H1 (cell line): ENCODE data around the gene AAK1. TPM values are rescaled to one million over a fixed set of nuclear protein-coding genes. Genes with fewer than 3 reads are reported as not detected.

Experiments
- CTCF ChIA-PET: fragments of 300-600 bp; sonication (Branson Sonifier 250); formaldehyde crosslinking; loops from one replicate; lab custom pipeline; 2021; ENCODE audit not compliant: partially characterized antibody; lab: Charles Lee
- POLR2A ChIA-PET: fragments of 300-600 bp; sonication (Branson Sonifier 250); formaldehyde crosslinking; loops from one replicate; lab custom pipeline; 2021; ENCODE audit warnings: inconsistent platforms; ENCODE audit not compliant: partially characterized antibody; lab: Charles Lee
- DNase-seq, 2 experiments: peaks; one replicate each; pipeline versions ENCODE4 v3.0.0 to v3.0.0-alpha.2; 2010 to 2022; ENCODE audit warnings: low spot score in 2 of 2, low read depth in 1 of 2, mixed read lengths in 1 of 2
- FAIRE-seq: peaks from 2 replicates; lab custom pipeline; 2011; peaks lifted over from hg19 to GRCh38; lab: Jason Lieb, UNC
- H2AFZ ChIP-seq: 2 replicates; pipeline ENCODE4 v1.8.1; 2012; ENCODE audit warnings: low read length, inconsistent platforms
- H2AK5ac ChIP-seq: 2 replicates; pipeline ENCODE4 v1.6.1; 2013; ENCODE audit warnings: low read depth, low read length
- H2BK120ac ChIP-seq: replicated peaks from 2 replicates; pipeline ENCODE3; 2013; ENCODE audit warnings: low read depth, low read length, inconsistent platforms
- H2BK12ac ChIP-seq: 2 replicates; pipeline ENCODE4 v1.6.1; 2013; ENCODE audit warnings: low read depth, low read length
- H2BK15ac ChIP-seq: 2 replicates; pipeline ENCODE4 v1.6.1; 2013; ENCODE audit warnings: low read length
- H2BK20ac ChIP-seq: 2 replicates; pipeline ENCODE4 v1.6.1; 2013; ENCODE audit warnings: low read length
- H2BK5ac ChIP-seq: 2 replicates; pipeline ENCODE4 v1.6.1; 2013; ENCODE audit warnings: low read depth, low read length
- H3K14ac ChIP-seq: 2 replicates; pipeline ENCODE4 v1.6.1; 2013; ENCODE audit warnings: inconsistent platforms; ENCODE audit not compliant: insufficient read length
- H3K18ac ChIP-seq: 2 replicates; pipeline ENCODE4 v1.6.1; 2013; ENCODE audit warnings: low read length; ENCODE audit errors: extremely low read depth
- H3K23ac ChIP-seq: 2 replicates; pipeline ENCODE4 v1.6.1; 2013; ENCODE audit warnings: inconsistent platforms; ENCODE audit not compliant: insufficient read length
- H3K23me2 ChIP-seq: 2 replicates; pipeline ENCODE4 v1.6.1; 2013; ENCODE audit warnings: low read depth, low read length
- H3K27ac ChIP-seq: 2 replicates; pipeline ENCODE4 v1.6.1; 2011; ENCODE audit warnings: low read depth, low read length, inconsistent platforms
- H3K27me3 ChIP-seq, 4 experiments: replicated peaks in 1 of 4; 1 replicate in 1 of 4; 2 replicates in 3 of 4; pipeline versions ENCODE4 v1.6.1 to v1.8.1; 2011 to 2013; ENCODE audit warnings: low read length in 3 of 4, mild to moderate bottlenecking in 3 of 4, inconsistent platforms in 2 of 4, mixed read lengths in 2 of 4, moderate library complexity in 1 of 4; ENCODE audit not compliant: control insufficient read depth in 3 of 4, insufficient read depth in 3 of 4; ENCODE audit errors: extremely low read depth in 1 of 4
- H3K36me3 ChIP-seq, 4 experiments: 2 replicates each; pipeline versions ENCODE4 v1.6.1 to v1.8.1; 2011 to 2013; ENCODE audit warnings: mild to moderate bottlenecking in 4 of 4, low read length in 3 of 4, moderate library complexity in 2 of 4, control low read depth in 1 of 4, inconsistent platforms in 1 of 4; ENCODE audit not compliant: insufficient read depth in 4 of 4, control insufficient read depth in 2 of 4
- H3K4ac ChIP-seq: replicated peaks from 2 replicates; pipeline ENCODE3; 2013; ENCODE audit warnings: low read length, low read depth, mixed read lengths, inconsistent platforms; ENCODE audit not compliant: insufficient read length
- H3K4me1 ChIP-seq, 4 experiments: replicated peaks in 1 of 4; 1 replicate in 1 of 4; 2 replicates in 3 of 4; pipeline versions ENCODE4 v1.6.1 to v1.8.1; 2011 to 2013; ENCODE audit warnings: low read length in 3 of 4, inconsistent platforms in 2 of 4, mixed read lengths in 1 of 4; ENCODE audit not compliant: insufficient read depth in 4 of 4, control insufficient read depth in 3 of 4
- H3K4me2 ChIP-seq, 2 experiments: 2 replicates each; pipeline versions ENCODE4 v1.6.1 to v1.8.1; 2011 to 2013; ENCODE audit warnings: low read depth in 2 of 2, low read length in 2 of 2, control low read depth in 1 of 2, inconsistent platforms in 1 of 2, mild to moderate bottlenecking in 1 of 2; ENCODE audit not compliant: insufficient read depth in 1 of 2
- H3K4me3 ChIP-seq, 4 experiments: fragments of 200-600, 300-600 bp in 1 of 4; sonication (generic), shearing (Covaris generic), sonication (Bioruptor Twin) in 1 of 4; 2 replicates each; pipeline versions ENCODE4 v1.5.1 to v1.8.1; 2011 to 2016; ENCODE audit warnings: low read length in 4 of 4, low read depth in 3 of 4, control low read depth in 2 of 4, inconsistent platforms in 2 of 4, mild to moderate bottlenecking in 2 of 4, mixed read lengths in 1 of 4, moderate library complexity in 1 of 4; ENCODE audit not compliant: insufficient read depth in 2 of 4; ENCODE audit errors: extremely low read depth in 1 of 4
- H3K56ac ChIP-seq: replicated peaks from 2 replicates; pipeline ENCODE3; 2013; ENCODE audit warnings: low read depth, mild to moderate bottlenecking, mixed read lengths, low read length, inconsistent platforms; ENCODE audit not compliant: insufficient read length
- H3K79me1 ChIP-seq: 2 replicates; pipeline ENCODE4 v1.6.1; 2013; ENCODE audit warnings: low read depth, low read length, control low read depth
- H3K79me2 ChIP-seq, 2 experiments: 2 replicates each; pipeline versions ENCODE4 v1.6.1 to v1.8.1; 2012 to 2013; ENCODE audit warnings: low read length in 2 of 2, mild to moderate bottlenecking in 2 of 2, inconsistent platforms in 1 of 2; ENCODE audit not compliant: insufficient read depth in 2 of 2, control insufficient read depth in 1 of 2
- H3K9ac ChIP-seq, 4 experiments: replicated peaks in 1 of 4; 1 replicate in 1 of 4; 2 replicates in 3 of 4; pipeline versions ENCODE4 v1.6.1 to v1.8.1; 2011 to 2013; ENCODE audit warnings: low read depth in 3 of 4, low read length in 3 of 4, control low read depth in 2 of 4, mild to moderate bottlenecking in 2 of 4, moderate library complexity in 2 of 4, inconsistent platforms in 1 of 4; ENCODE audit errors: extremely low read depth in 1 of 4
- H3K9me3 ChIP-seq, 2 experiments: 2 replicates each; pipeline versions ENCODE4 v1.6.1 to v1.8.1; 2012 to 2013; ENCODE audit warnings: mild to moderate bottlenecking in 2 of 2, moderate library complexity in 2 of 2, control low read depth in 1 of 2, inconsistent platforms in 1 of 2, low read depth in 1 of 2, low read length in 1 of 2, mixed read lengths in 1 of 2; ENCODE audit not compliant: insufficient read depth in 2 of 2
- H4K20me1 ChIP-seq, 2 experiments: replicated peaks in 1 of 2; 2 replicates each; pipeline versions ENCODE3 to v1.8.1; 2011 to 2013; ENCODE audit warnings: inconsistent platforms in 2 of 2, low read length in 2 of 2, mild to moderate bottlenecking in 1 of 2; ENCODE audit not compliant: insufficient read depth in 2 of 2, control insufficient read depth in 1 of 2
- H4K5ac ChIP-seq: 2 replicates; pipeline ENCODE4 v1.6.1; 2013; ENCODE audit warnings: low read length, low read depth, mixed read lengths, inconsistent platforms; ENCODE audit not compliant: insufficient read length
- H4K8ac ChIP-seq: 2 replicates; pipeline ENCODE4 v1.8.0; 2013; ENCODE audit warnings: mild to moderate bottlenecking, moderate library complexity, low read length, inconsistent platforms; ENCODE audit not compliant: insufficient read depth; ENCODE audit errors: extremely low read depth
- H4K91ac ChIP-seq: replicated peaks from 2 replicates; pipeline ENCODE3; 2013; ENCODE audit warnings: low read length, mixed read lengths, inconsistent platforms; ENCODE audit not compliant: insufficient read length
- BACH1 ChIP-seq: IDR thresholded peaks from 2 replicates; pipeline ENCODE4 v1.6.1; 2012; ENCODE audit warnings: low read length, improper control_type of control experiment
- CBX8 ChIP-seq: fragments of 300-800, 300-1000 bp; sonication (generic); IDR thresholded peaks from 2 replicates; pipeline ENCODE4 v1.7.1; 2016; ENCODE audit warnings: low read depth, low read length, borderline replicate concordance
- CHD2 ChIP-seq: IDR thresholded peaks from 2 replicates; pipeline ENCODE4 v1.6.1; 2012; ENCODE audit warnings: low read length, improper control_type of control experiment
- EP300 ChIP-seq, 2 experiments: IDR thresholded peaks; 1 replicate in 1 of 2; 2 replicates in 1 of 2; pipeline ENCODE4 v1.6.1; 2011 to 2012; ENCODE audit warnings: low read depth in 2 of 2, low read length in 2 of 2, mild to moderate bottlenecking in 2 of 2, borderline replicate concordance in 1 of 2, inconsistent platforms in 1 of 2, moderate library complexity in 1 of 2
- NRF1 ChIP-seq: IDR thresholded peaks from 2 replicates; pipeline ENCODE4 v1.6.1; 2011; ENCODE audit warnings: mild to moderate bottlenecking, low read depth, low read length, improper control_type of control experiment
- PHF8 ChIP-seq: fragments of 200-600 bp; sonication (generic); conservative IDR thresholded peaks from 2 replicates; pipeline ENCODE4 v1.7.1; 2012; ENCODE audit warnings: low read depth, mild to moderate bottlenecking, inconsistent platforms, low read length, moderate library complexity
- POLR2A ChIP-seq, 2 experiments: IDR thresholded peaks; 1 replicate in 1 of 2; 2 replicates in 1 of 2; pipeline ENCODE4 v1.6.1; 2011; ENCODE audit warnings: low read depth in 2 of 2, low read length in 2 of 2, mild to moderate bottlenecking in 2 of 2; ENCODE audit errors: control extremely low read depth in 1 of 2
- SIN3A ChIP-seq, 2 experiments: IDR thresholded peaks in 1 of 2; conservative IDR thresholded peaks in 1 of 2; 2 replicates each; pipeline ENCODE4 v1.6.1; 2011 to 2012; ENCODE audit warnings: low read length in 2 of 2, improper control_type of control experiment in 1 of 2, low read depth in 1 of 2, mild to moderate bottlenecking in 1 of 2
- SIRT6 ChIP-seq: IDR thresholded peaks from one replicate; pipeline ENCODE4 v1.7.1; 2012; ENCODE audit warnings: low read length, inconsistent platforms
- TEAD4 ChIP-seq: IDR thresholded peaks from 2 replicates; pipeline ENCODE4 v1.6.1; 2012; ENCODE audit warnings: low read depth, low read length, inconsistent platforms, mixed read lengths
- WGBS, 2 experiments: shearing (Covaris generic) in 1 of 2; methylation state at CpG; one replicate each; pipeline versions ENCODE4 v1.1.6 to v1.1.7; 2013 to 2015; ENCODE audit warnings: low lambda C conversion rate in 2 of 2, mixed read lengths in 2 of 2, inconsistent platforms in 1 of 2, low coverage in 1 of 2, missing lambda C conversion rate in 1 of 2; ENCODE audit not compliant: insufficient replicate concordance in 2 of 2, insufficient coverage in 1 of 2, insufficient read length in 1 of 2; ENCODE audit errors: extremely low coverage in 1 of 2, missing lambda C conversion rate in 1 of 2; 5-methylcytosine and 5-hydroxymethylcytosine counted together
- polyA plus RNA-seq, 7 experiments: library from polyadenylated mRNA; depleted of rRNA in 3 of 7; stranded (reverse) in 5 of 7; unstranded in 2 of 7; fragments of >200 nt in 5 of 7; fragments of 200-250 nt in 2 of 7; gene quantifications; 1 replicate in 5 of 7; 2 replicates in 1 of 7; 4 replicates in 1 of 7; pipeline versions ENCODE4 v1.2.1 to v1.2.3, GENCODE V29; 2011 to 2013; ENCODE audit warnings: missing spikeins in 2 of 7, mixed read lengths in 2 of 7
- total RNA-seq: library from RNA; stranded (reverse); fragmentation: NEBNext Ultra II Directional; extraction: Animal tissue kit (Norgen Biotek cat#: 25700); gene quantifications from 2 replicates; pipeline ENCODE4 v1.2.1, GENCODE V29; 2021

The AAK1 gene
- total and polyA plus RNA-seq, 2 of the 8 experiments (the other 6 are each of a cell fraction or from before 2014, with no cell fraction given), result 10.0 to 40.5 TPM

- Histone ChIP-seq H3K9ac (no peak overlapping the region), H3K18ac (no peak overlapping the region), H2AFZ (no peak overlapping the region), H3K79me2 (peaks cover 0 to 7% of the 10 kb centered on the region in 2 experiments; a peak in 2 of 4 replicates), H2BK120ac (no peak overlapping the region), H2BK5ac (no peak overlapping the region), H3K56ac (no peak overlapping the region), H2BK15ac (no peak overlapping the region), H3K14ac (no peak overlapping the region), H4K91ac (no peak overlapping the region), H3K23ac (no peak overlapping the region), H3K4me1 (peaks cover 0 to 5% (median 2%) of the 10 kb centered on the region in 4 experiments; a peak in 3 of 7 replicates), H3K36me3 (no peaks in the 10 kb centered on the region), H3K27me3 (no peaks in the 10 kb centered on the region), H3K4me3 (no peak overlapping the region), H3K4ac (no peak overlapping the region), H2AK5ac (no peak overlapping the region), H3K9me3 (no peaks in the 10 kb centered on the region), H2BK20ac (no peak overlapping the region), H4K8ac (no peak overlapping the region), H4K5ac (no peak overlapping the region), H4K20me1 (no peaks in the 10 kb centered on the region), H3K79me1 (no peaks in the 10 kb centered on the region), H3K23me2 (no peaks in the 10 kb centered on the region), H3K27ac (no peak overlapping the region), H3K4me2 (no peak overlapping the region), H2BK12ac (no peak overlapping the region)
- no peak for FAIRE-seq
- no peak for DNase-seq
- CTCF ChIA-PET, result interaction anchor here (1.6 to 3.1 kb wide), 2 partner anchors 10 to 108 kb away, joined by 3 to 19 read pairs; no protein-coding TSS in a partner anchor
- POLR2A ChIA-PET, result interaction anchor here (1.0 kb wide), 1 partner anchor 39 kb away, joined by 3 read pairs; no protein-coding TSS in a partner anchor
- 91% methylated on average over 4 of the region's 4 CpGs; no CpG with 5 or more reads in 1 of the 2 experiments for WGBS, 2 experiments
- TF ChIP-seq EP300 (IDR thresholded peaks at IDR 0.05; ENCODE audit: borderline replicate concordance in 1 of 2, low read depth in 2 of 2, low read length in 2 of 2), result no peak
- TF ChIP-seq CBX8, result no peak
- TF ChIP-seq SIRT6, result no peak
- TF ChIP-seq SIN3A (conservative IDR thresholded peaks at IDR 0.05 in 1 of 2, IDR thresholded peaks at IDR 0.05 in 1 of 2; ENCODE audit: low read depth in 1 of 2, low read length in 2 of 2), result no peak
- no peak for TF ChIP-seq NRF1
- TF ChIP-seq BACH1, result no peak
- TF ChIP-seq TEAD4, result no peak
- no peak for TF ChIP-seq PHF8
- no peak for TF ChIP-seq CHD2
- TF ChIP-seq POLR2A (IDR thresholded peaks at IDR 0.05; ENCODE audit: control extremely low read depth in 1 of 2, low read depth in 2 of 2, low read length in 2 of 2), result no peak
These were observed 87.5 kb downstream of the AAK1 start for GRCh38 chr2:69556008-69556407.
